Measurements from ENCODE around the gene HMG20B.

Gene HMG20B

DNA sequence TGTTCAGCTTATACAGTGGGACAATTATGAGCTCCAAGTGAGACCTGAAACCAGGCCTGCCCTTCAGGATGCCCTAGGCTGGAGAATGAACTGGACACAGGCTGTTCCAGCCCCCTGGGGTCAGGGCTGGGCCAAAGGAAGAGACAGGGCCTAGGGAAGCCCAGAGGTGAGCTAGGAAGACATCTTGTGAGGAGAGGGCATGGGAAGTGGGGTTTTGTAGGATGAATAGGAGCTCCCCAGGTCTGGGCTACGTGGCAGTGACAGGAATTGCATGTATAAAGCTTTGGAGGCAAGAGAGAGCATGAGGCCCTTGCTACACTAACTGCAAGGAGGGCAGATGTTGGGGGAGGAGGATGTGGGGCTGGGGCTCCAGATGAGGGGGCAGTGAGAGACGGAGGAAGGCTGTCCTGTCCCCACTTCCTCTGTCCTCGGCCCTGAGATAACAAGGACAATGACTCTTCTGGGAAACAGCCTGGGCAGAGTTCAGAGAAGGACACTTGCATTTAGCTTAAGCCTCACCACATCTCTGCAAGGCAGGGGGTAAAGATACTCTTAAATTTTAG is 35.4 kb downstream of the HMG20B start:
- no peak for DNase-seq

DNA sequence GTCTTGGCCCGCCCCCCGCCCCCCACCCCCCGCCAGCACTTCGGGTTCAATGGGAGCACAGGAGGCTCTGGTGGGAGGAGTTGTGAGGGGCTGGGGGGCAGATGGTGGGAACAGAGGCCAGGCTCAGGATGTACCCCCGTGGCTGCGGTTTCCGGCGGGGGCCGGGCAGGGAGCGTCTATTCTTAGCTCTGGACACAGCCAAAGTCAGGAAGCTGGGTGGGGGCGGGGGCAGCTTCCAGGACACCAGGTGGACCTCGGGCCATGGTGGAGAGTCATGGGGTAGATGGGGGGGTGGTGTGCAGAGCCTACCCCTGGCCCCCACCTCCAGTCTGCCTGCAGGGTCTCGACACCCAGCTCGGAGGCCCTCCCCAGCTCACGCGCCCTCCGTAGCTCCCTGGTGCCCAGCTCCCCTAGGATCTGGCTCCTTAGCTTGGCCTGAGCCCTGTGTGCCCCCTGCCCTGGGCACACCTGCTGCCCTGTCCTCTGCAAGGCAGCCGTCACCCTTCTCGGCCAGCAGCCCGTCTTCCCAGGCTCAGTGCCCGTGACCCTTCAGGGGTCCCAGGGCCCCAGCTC is 36.1 kb downstream of the HMG20B start:
- DNase-seq: no peak

DNA sequence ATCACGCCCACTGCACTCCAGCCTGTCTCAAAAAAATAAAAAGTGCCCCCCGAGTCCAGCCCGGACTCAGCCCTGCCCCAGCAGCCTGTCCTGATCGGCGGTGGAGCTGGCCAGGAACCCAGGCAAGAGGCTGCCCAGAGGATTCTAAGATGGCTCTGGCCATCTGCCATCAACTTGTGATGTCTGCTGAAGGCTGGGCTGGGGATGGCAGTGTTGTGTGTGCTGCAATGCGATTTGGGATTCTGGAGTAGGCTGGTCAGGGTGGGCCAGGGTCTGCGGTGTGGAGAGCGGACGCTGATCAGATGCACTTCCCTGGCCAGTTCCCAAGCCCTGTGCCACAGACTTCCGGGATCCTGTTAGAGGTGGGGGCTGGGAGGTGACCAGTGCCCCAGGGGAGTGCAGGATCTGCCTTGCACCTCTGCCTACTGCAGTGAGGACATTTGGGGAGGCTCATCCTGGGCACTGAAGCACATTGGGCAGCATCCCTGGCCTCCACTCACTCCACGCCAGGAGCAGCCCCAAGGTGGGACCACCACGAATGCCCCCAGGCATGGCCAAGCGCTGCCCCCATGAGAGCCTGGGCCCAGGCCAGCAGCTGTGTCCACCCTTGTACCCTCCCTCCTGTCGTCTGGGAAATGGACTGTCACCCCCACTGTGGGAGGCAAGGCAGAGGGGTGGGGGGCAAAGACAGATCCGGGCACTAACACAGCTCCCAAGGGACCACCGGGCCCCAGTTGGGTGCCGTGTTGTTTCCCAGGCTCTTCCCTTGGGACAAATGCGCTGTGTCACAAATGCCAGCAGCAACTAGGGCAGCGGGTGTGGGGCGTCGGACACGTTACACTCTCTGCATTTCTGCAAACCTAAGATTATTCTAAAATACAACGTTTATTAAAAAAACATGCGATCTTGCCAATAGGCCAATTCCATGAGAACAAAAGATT is 37.3 kb downstream of the HMG20B start:
- DNase-seq: no peak

DNA sequence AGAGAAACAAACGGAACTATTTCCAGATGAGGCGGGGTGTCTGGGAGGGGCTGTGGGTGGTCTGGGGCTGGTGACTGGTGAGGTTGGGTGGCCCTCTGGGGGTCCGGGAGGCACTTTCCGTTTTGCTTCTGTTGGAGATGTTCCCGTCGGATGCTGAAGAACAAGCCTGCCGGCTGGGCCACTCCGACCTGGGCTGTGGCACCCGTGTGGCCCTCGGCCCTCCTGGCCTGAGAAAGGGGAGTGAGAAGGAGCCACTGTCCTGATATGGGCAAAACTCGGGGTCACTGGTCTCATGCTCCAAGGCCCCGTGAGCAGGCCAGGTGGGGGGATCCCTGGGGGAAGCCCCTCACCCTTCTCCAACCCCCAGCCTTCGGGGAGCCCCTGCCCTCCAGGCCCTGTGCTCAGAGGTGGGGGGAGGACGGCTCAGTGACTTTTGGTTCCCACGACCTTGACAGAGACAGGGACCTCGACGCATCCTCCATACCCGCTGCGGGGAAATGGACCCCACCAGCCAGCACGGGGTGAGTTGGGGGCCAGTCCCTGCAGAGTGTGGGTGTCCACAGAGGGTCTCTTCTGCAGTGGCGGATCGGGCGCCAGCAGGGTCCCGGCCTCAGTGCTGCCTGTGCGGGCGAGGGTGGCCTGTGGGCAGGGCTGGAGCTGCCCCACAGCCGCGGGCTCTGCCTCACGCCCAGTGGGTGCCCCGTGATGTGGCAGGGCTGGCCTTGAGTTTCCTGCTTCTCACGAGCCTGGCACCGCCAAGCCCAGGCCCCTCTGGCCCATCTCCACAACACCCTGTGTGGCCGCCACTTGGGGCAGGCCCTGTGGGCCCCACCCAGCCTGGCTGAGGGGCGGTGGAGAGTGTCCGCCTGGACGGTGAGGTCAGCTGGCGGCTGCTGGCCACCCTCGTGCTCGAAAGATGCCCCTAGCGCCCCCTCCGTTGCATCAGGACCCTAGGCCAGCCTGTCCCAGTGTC is 38.3 kb downstream of the HMG20B start:
- no peak for DNase-seq

DNA sequence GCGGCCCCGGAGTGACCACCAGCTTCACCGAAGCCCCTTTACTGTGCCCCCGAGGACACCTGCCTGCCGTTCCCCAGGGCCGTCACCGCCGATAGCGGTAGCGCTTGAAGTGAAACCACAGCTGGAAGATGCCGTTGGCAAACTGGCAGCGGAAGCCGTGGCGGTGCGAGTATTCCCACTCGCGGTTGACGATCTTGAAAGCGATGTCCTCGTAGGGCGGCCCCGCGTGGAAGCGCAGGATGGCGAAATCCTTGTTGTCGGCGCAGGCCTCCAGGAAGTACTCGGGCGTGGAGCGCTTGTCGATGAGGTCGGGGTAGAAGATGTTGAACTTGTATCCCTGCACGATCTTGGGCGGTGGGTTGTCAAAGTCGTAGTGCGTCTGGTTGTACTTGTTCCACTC is 39.1 kb downstream of the HMG20B start:
- no peak for DNase-seq

DNA sequence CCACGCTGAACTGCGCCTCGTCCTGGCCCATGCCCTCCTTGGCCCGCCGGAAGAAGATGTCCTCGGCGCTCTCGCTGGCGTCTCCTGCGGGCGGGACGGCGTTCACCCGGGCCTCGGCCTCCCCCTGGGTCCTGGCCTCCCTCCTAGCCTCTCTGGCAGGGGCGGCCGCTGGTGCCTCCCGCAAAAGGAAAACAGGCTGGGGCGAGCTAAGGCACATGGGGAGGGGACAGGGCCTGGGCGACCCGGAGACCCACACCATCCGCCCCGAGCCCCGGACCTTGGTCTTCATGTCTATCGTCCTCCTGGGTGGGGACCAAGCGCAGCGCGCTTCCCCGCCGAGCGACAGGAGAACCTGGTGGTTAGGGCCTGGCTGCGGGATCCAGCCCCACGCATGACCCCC is 39.6 kb downstream of the HMG20B start:
- DNase-seq: no peak

DNA sequence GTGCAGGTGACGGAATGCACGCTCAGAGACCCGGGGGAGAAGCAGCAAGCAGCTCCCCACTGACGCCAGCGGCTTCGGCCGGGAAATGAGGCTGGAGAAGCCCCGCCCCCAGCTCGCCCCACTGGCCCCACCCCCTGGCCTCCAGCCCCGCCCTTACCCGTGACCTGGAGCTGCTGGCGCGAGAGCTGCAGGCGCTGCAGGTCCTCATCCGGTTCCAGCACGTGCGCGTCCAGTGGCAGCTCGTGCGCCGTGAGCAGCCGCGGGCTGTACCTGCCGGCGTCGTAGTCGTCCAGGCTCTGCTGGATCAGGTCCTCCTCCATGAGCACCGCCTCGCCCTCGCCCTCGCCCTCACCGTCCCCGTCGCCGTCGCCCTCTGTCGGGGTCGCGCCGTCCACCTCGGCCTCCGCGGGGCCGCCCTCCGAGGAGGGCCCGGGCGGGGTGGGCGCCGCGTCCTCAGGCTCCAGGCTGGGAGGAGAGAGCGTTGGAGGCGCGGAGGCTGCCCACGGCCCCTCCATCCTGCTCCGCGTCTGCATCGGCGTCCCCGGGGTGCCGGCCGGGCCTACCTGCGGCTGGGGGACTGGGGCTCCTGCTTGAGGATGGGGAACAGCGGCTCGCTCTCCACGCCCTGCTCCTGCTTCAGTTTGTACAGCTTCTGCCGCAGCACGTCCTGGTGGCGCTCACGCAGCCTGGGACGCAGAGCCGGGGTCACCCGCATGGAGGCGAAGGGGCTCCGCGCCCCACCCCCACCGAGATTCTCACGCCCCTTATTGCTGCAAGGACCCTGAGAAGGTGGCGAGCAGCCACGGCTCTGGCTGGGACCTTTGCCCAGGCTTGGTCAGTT is 40.4 kb downstream of the HMG20B start:
- no peak for DNase-seq

DNA sequence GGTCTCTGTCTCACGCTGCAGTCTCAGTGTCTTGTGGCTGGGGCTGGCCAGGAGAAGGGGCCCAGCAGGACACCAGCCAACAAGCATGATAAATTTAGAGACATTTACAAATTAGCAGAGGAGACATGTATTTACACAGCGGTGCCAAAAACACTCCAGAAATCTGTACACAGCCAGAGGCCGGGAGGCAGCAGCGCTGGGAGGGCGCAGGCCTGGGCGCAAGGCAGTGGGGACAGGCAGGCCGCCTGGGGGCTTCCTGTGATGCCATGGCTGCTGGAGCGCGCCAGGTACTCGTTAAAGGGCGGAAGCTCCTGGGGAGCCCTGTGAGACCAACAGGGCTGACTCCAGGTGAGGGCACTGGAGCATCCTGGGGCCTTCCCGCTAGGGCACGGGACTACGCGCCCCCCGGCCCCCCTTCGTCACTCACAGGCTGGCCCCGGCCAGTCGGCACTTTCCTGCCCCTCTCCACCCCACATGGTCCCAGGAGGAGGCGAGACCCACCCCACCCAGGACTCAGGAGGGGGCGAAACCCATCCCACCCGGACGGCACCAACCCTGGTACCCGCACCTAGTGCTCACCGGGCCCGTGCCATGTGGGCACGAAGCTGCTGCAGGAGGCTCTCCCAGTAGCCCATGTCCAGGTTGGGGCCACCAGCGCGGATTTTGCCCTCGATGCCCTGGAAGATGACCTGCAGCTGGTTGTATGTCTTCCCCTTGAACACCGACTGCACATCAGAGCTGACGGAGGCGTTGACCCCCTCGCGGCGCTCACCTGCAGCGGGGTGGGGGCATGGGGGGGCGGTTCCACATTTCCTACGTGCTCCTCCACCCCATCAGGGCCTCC is 41.3 kb downstream of the HMG20B start:
- DNase-seq: no peak

DNA sequence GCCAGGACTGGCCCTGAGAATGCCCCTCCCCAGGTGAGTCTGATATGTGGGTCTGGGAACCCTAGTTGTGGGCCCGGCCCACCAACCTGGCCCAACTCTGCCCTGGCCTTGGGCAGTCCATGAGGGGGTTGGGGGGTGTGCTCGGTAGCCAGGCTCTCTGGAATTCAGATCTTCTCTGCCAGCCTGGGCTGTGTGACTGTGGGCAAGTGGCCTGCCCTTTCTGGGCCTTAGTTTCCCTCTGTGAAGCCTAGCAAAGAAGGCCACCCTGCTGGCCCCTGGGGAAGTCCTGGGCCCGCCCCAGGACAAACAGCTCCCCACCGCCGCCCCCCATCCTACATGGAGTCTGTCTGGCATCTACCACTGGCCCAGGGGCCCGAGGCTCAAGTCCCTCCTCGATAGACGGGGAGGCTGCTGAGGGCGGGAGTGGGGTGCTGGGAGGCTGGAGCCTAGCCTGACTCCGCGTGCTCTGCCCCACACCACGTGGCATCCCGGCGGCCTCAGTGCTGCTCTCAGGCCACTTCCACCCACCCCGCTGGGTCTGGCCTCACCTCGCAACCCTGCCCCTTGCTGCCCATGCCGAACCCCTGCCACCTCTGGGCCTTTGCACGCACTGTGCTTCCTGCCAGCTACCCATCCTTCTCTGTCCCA is 42.2 kb downstream of the HMG20B start:
- DNase-seq: no peak

DNA sequence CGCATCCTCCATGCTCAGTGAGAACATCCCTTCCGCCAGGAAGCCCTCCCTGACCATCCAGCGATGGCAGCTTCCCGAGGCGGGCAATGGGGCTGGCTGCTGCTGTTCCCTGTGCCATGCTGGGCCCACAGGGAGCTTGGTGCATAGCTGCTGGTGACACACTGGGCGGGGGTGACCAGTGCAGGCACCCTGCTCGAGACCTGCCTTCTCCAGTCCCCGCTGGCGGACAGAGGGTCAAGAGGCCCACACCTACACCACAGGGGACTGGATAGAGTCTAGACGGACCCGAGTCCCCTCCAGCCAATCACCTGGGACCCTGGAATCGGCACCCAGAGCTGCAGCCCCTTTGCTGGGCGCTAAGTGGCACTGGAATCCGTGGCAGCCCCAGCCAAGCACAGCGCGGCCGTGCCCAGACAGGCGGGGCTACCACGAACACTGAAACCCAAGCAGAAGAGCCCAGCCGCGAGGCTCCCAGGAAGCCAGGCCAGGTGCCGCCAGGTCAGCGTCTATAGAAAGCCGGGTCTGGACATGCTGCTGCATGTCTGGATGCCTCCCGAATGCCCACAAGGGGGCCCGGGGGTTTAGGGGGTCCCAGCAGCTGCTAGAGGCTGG is 42.9 kb downstream of the HMG20B start:
- DNase-seq: no peak

DNA sequence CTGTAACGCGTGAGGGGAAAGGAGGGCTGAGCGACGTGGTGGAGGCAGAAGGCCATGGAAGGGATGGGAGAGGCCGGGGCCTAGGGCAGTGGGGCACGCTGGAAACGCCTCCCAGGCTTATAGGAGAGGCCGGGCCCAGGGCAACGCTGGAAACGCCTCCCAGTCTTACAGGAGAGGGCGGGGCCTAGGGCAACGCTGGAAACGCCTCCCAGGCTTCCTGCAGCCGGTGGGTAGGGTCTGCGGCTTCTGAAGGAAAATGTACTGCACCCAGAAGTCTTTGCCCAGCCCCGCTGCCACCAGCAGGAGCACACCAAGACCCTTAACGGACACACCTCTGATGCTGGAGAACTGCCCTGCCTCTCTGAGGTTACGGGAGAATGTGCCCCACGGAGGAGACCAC is 44.7 kb downstream of the HMG20B start:
- no peak for DNase-seq

DNA sequence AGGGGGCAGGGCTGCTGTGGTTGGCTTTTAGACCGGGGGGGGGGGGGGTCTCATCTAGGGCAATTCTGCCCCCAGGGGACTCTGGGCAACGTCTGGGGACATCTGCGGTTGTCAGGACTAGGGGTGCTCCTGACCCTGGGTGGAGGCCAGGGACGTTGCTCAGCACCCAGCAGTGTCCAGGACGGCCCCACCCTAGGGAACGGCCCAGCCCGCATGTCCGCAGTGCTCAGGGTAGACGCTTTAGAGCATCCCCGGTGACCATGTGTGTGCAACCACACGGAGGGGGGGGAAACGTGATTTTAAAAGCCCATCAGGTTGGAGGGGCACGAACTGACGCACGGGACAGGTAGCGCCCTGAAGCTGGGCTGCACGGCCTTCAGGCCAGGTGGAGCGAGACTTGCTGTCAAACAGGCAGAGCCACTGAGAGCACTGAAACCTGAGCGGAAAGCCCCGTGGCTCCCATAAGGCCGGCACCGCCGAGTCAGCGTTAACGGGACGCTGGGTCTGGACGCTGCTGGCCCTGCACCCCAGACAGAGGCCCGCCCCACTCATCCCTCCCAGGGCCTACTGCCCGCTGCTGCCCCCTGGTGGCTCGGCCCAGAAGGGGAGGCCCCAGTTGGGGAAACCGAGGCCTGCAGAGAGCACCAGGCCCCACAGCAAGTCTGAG is 45.5 kb downstream of the HMG20B start:
- DNase-seq: no peak

DNA sequence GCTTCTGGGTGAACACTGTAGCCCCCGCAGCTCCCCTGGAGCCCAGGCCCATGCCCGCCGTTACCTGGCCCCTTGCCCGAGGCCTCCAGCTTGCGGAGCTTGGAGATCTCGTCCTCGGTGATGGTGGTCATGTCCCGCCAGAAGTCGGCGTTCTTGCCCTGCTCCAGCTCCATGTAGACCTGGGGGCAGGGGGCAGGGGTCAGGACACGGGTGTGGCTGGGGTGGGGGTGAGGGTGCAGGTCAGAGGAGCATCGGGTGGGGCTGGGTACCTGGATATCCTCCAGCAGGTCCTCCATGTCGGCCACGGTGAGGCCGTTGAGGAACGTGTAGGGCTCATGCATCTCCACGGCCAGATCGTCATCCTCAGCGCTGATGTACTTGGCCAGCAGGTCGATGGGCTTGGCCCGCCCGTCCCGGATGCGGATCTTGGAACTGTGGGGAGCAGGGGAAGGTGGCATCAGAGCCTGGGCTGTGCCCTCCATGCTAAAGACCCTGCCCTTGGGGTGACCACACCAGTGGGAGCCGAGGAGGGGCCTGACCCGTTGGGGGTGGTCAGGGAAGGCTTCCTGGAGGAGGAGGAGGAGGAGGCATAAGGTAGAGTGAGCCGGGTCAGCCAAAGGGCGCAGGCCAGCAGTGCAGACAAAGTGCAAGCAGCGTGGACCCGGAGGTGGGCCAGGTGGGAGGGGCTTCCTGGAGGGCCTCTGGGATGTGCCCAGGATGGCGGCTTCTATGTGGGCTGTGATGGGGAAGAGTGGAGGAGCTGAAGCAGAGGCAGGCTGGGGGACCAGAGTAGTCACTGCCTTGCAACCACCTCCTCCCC is 46.3 kb downstream of the HMG20B start:
- DNase-seq: no peak

DNA sequence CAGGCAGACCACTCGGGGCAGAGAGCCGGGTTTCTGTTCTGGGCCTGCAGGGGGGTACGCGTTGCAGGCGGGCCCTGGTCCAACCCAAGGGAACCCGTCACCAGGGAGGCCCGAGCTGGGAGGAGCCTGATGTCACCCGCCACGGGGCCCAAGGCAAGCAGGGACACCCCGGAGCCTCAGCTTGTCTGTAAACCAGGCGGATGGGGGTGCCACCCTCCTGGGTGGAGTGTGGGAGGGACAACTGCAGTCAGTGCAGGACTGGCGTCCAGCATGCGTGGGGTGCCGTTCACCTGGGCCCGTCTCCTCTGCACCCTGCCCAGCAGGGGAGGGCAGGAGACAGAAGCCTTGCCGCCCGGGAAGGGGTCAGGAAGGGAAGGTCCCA is 46.9 kb downstream of the HMG20B start:
- DNase-seq: no peak

DNA sequence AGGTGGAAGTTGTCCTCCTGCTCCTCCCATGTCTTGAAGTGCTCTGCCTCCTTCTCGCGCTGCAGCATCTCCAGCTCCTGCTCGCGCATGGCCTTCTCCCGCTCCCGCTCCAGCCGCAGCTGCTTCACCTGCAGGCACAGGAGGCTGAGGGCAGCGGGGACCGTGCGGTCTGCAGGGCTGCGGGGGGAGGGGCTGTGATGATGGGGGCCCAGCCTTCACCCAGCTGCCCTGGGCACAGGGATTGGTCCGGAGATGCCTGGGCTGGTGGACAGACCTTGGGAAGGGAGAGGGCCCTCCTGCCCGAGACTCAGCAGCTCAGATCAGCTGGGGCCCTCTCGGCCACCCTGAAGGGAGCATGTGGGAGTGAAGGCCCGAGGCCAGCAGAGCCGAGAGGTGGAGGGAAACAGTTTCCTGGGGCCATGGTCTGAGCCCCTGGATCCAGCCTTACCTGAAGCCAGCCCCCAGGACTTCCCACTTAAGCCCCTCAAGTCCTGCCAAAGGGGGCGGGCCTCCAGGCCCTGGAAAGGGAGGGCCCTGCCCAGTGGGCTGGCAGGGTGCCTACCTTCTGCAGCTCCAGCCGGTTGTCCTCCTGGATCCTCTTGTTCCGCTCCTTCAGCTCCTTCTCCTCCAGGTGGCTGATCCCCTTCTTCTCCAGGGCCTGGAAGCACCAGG is 47.5 kb downstream of the HMG20B start:
- DNase-seq: no peak

DNA sequence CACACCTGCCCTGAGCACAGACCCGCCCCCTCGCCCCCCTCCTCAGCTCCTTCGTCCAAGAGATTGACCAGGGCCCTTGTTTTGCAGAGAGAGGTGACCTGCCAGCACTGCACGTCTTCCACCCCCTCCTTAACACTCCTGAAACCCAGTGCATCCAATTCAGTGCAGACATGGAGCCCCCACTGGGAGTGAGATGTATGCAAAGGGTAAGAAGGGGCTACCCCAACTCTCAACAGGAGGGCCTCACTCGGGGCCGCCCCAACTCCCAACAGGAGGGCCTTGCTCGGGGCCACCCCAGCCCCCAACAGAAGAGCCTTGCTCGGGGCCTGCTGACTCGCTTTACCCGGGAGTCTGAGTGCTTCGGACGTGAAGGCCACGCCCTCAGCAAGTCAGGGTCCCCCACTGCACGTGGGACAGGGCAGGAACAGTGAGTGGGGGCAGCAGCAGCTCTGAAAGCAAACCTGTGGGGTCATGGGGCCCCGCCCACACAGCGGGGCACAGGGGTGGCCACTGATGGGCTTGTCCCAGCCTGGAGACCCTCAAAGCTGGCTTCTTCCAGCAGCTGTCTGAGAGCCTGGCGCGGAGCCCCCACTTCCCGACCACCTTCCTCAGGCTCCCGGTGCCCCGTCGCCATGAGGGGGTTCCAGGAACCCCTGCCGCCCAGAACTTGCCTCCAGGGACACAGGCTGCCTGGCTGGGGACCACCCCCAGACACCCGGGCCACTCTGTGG is 48.2 kb downstream of the HMG20B start:
- no peak for DNase-seq

DNA sequence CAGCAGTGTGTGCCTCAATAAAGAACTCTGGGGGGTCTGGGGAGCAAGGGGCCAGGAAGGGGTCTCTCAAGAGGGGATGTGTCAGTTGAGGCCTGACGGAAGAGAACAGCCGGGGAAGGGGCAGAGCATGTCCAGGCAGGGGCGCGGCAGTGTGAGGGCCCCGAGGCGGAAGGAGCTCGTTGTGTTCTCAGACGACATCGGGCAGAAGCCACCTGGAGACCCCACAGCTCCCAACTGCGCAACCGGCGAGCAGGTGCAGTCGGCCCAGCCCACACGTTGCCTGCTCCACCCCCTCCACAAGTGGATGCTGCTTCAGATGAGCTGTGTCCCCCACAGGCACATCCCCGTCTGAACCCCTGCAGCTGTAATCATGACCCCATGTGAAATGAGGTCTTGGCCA is 48.9 kb downstream of the HMG20B start:
- DNase-seq: no peak
